Progenitor cell of endocrine pancreas (in vitro differentiated cells): ENCODE results near the gene FHDC1. TPM values are rescaled to one million over a fixed set of nuclear protein-coding genes. Genes with fewer than 3 reads are reported as not detected.

ENCODE experiments used
- DNase-seq: peaks from one replicate; pipeline ENCODE4 v3.0.0; 2021; ENCODE audit warnings: low spot score; ENCODE audit not compliant: unreplicated experiment
- H3K27ac Mint-ChIP-seq: 2 replicates; pipeline ENCODE4 v1.8.0; 2021; ENCODE audit warnings: mild to moderate bottlenecking, moderate library complexity, mixed read lengths
- H3K27me3 Mint-ChIP-seq: 2 replicates; pipeline ENCODE4 v1.8.0; 2021; ENCODE audit warnings: mixed read lengths
- H3K36me3 Mint-ChIP-seq: 2 replicates; pipeline ENCODE4 v1.8.0; 2022; ENCODE audit warnings: mixed read lengths; ENCODE audit not compliant: insufficient read depth
- H3K4me1 Mint-ChIP-seq: 2 replicates; pipeline ENCODE4 v1.8.0; 2021; ENCODE audit warnings: low read depth, mixed read lengths
- H3K4me3 Mint-ChIP-seq: 2 replicates; pipeline ENCODE4 v1.8.0; 2021; ENCODE audit warnings: low read depth, mild to moderate bottlenecking, moderate library complexity, mixed read lengths
- H3K9me3 Mint-ChIP-seq: 2 replicates; pipeline ENCODE4 v1.8.0; 2021; ENCODE audit warnings: low read depth, mixed read lengths
- total RNA-seq: library from RNA; stranded (reverse); gene quantifications from 2 replicates; pipeline ENCODE4 v1.2.1, GENCODE V29; 2021
- TF ChIP-seq, protein P1 (sequence below): fragments of 200-600 bp; sonication (generic); IDR thresholded peaks from one replicate; pipeline ENCODE4 v1.5.0; 2021; ENCODE audit warnings: antibody characterized with exemption, mild to moderate bottlenecking; ENCODE audit not compliant: unreplicated experiment

FHDC1 gene
- total RNA-seq, 1 donor from 2014 or later, result 11.6 TPM

DNA sequence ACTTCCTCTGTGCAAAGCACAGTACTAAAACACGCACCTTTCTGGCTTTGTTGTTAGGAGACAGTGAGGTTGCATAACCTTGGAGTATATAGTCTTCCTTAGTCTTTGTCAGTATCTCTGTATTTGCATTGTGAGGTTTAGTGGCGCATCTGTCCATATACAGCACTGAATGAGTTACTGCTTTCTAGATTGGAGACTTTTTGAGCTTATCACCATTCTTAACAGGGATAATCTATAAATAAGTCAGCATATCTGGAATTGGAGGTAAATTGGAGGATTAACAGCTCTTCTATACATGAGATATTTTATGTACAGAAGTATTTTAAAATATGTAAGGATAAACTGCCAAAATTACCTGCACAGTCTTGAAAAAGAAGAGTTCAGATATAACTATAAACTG is 4.3 kb downstream of the FHDC1 start:
- TF ChIP-seq, protein P1, sequence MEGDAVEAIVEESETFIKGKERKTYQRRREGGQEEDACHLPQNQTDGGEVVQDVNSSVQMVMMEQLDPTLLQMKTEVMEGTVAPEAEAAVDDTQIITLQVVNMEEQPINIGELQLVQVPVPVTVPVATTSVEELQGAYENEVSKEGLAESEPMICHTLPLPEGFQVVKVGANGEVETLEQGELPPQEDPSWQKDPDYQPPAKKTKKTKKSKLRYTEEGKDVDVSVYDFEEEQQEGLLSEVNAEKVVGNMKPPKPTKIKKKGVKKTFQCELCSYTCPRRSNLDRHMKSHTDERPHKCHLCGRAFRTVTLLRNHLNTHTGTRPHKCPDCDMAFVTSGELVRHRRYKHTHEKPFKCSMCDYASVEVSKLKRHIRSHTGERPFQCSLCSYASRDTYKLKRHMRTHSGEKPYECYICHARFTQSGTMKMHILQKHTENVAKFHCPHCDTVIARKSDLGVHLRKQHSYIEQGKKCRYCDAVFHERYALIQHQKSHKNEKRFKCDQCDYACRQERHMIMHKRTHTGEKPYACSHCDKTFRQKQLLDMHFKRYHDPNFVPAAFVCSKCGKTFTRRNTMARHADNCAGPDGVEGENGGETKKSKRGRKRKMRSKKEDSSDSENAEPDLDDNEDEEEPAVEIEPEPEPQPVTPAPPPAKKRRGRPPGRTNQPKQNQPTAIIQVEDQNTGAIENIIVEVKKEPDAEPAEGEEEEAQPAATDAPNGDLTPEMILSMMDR, result no peak
- no peak overlapping the region for H3K4me3 Mint-ChIP-seq
- no peaks in the 10 kb centered on the region for H3K9me3 Mint-ChIP-seq
- H3K27ac Mint-ChIP-seq, result no peak overlapping the region
- no peak for DNase-seq
- peaks cover 19% of the 10 kb centered on the region for H3K4me1 Mint-ChIP-seq
- peaks cover 12% of the 10 kb centered on the region for H3K36me3 Mint-ChIP-seq
- H3K27me3 Mint-ChIP-seq, result peaks cover 14% of the 10 kb centered on the region

DNA sequence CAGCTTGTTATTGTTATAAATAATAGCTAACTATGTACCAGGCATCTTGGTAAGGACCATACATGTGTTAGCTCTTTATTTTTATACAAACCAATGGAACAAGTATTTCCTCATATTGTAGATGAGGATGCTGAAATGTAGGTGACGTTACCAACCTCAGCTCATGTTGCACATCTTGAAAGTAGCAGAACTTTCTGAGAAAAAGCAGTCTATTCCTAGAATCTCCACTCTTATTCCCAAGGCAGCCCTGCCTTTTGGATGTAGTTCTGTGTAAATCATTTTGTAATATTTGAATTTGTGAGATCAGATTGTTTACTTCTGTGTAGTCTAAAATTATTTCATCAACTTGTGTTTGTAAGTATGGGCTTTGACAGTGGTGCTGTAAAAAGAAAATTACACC is 5.3 kb downstream of the FHDC1 start:
- no peak for DNase-seq
- Mint-ChIP-seq H3K36me3 (peaks cover 15% of the 10 kb centered on the region), H3K27ac (no peak overlapping the region), H3K9me3 (no peaks in the 10 kb centered on the region), H3K4me3 (no peak overlapping the region), H3K27me3 (peaks cover 14% of the 10 kb centered on the region), H3K4me1 (peaks cover 19% of the 10 kb centered on the region)
- TF ChIP-seq, protein P1, result no peak

DNA sequence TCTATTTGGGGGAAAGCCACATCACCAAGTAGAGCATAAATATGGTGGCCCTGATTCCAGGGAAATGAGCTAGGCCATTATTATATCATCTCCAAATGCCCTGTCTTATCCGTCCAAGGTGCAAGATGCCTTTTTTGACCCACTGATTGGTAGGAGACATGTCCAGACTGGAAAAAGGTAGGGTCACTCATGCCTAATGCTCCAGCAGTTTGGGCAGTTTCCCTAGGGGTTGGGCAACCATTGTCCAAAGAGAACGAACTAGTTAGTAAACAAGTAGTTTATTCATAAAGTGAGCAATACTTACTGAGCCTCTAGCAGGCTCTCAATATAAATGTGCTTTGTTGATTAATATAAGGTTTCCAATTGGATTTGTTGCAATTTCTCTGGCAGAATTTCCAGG is 6.2 kb downstream of the FHDC1 start:
- peaks cover 15% of the 10 kb centered on the region for H3K36me3 Mint-ChIP-seq
- peaks cover 14% of the 10 kb centered on the region for H3K27me3 Mint-ChIP-seq
- TF ChIP-seq, protein P1, result no peak
- no peak for DNase-seq
- no peaks in the 10 kb centered on the region for H3K9me3 Mint-ChIP-seq
- no peak overlapping the region for H3K4me3 Mint-ChIP-seq
- H3K27ac Mint-ChIP-seq, result no peak overlapping the region
- H3K4me1 Mint-ChIP-seq, result peaks cover 19% of the 10 kb centered on the region

DNA sequence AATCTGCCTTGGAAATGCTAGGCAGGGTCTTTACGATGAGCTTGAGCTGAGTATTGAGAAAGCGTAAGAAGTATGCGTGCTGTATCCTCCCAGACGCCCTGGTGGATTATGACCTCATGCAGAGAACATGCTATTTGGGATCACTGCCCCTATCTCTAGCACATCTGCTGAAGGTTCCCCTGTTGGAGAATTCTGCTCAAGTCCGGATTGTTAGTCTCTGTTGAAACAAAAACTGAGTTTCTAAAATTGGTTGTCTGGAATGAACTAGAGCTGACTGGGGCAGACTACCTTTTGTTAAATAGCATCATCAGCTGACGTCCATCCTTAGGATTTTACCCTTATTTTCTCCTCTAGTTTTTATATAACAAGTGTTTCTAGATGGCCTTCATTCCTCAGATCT is 7.5 kb downstream of the FHDC1 start:
- Mint-ChIP-seq H3K27me3 (peaks cover 6% of the 10 kb centered on the region), H3K27ac (no peak overlapping the region), H3K4me1 (peaks cover 13% of the 10 kb centered on the region), H3K9me3 (no peaks in the 10 kb centered on the region), H3K4me3 (no peak overlapping the region), H3K36me3 (peaks cover 18% of the 10 kb centered on the region)
- no peak for DNase-seq
- TF ChIP-seq, protein P1, result no peak

DNA sequence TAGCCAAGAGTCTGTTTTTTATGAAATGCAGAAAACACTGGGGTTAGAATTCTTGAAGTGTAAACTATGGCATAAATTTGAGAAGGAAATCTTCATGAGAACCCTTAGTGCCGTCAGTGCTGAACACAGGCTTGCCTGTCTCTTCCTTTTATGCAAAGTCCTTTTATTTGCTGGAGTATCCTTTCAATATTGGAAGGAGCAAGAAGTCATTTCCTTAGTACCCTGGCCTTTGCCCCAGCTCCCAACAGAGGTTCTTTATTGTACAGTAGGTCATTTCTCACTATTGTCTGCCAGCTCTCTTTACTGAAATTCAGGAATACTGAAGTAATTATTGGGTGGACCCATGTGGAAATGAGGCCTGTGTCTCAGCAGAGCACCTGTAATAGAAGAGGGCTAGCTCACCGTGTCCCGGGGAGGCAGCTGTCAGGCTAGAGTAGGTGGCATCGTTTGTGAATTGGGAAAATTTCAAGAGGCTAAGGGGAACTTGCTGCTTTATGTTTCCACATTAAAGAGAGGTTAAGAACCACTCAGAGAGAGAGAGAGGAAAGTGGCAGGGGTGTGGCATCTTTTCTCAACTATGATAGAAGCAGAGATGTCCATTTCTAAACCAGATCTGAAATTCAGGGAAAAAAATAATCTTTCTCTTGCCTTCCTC is 8.7 kb downstream of the FHDC1 start:
- H3K4me1 Mint-ChIP-seq, result peaks cover 15% of the 10 kb centered on the region
- peaks cover 17% of the 10 kb centered on the region for H3K36me3 Mint-ChIP-seq
- H3K27me3 Mint-ChIP-seq, result no peaks in the 10 kb centered on the region
- TF ChIP-seq, protein P1, result no peak
- no peak overlapping the region for H3K27ac Mint-ChIP-seq
- H3K9me3 Mint-ChIP-seq, result no peaks in the 10 kb centered on the region
- no peak for DNase-seq
- H3K4me3 Mint-ChIP-seq, result no peak overlapping the region
